Measurements from ENCODE around the gene SMIM23.

SMIM23 gene

GRCh38 chr5:171821286-171821685 is 35.7 kb downstream of the SMIM23 start:
- DNase-seq = no peak

DNA sequence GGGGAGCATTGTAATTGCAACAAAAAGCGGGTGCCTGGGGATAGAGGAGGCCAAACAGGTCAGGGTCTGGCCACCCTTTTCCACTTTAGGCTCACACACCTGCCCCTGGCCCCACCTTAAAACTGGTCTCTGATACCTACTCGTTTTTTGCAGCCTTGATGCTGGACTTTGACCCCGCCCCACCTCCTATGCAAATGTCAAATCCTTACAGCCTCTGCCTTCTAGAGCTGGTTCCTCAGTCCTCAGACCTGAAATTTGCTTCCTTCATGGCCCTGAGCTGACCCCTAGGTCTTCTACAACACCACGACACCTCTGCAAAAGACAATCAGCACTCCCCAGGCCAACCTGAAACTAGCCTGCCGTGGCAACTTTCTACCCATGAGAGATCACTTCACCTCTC is 37.7 kb downstream of the SMIM23 start:
- no peak for DNase-seq

DNA sequence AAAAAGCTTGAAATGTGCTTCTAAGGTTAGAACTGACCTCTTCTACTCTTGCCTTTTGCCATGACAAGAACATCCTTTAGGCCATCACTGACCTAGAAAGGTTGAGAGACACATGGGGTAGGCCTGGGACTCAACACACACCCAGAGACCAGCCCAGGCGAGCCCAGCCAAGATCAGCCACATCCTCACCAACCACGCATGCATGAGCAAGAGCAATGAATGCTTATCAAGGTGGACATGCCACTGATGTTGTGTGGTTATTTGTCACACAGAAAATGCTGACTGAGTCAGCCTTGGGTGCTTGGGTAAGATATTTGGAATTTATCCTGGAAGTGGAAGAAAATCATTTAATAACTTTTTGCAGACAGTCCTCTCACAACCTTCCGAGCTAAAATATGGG is 39.4 kb downstream of the SMIM23 start:
- no peak for DNase-seq

DNA sequence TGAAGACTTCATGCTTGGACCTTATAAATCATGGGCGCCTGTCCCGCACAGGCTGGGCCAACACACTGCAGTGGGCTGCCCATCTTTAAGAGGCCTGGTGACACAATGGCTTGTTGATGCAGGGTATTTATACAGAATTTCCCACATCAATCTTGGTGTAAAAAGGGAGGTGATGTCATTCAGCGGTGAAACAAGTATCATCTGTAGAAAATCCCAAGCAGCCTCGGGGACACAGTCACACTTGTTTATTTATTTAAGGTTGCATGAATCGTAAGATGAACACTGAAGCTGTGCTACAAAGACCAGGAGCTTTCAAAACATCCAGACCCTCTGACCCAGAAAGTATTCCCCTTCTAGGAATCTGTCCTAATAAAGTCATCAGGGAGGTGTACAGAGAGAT is 40.5 kb downstream of the SMIM23 start:
- no peak for DNase-seq

- no peak for DNase-seq
Measured at GRCh38 chr5:171827162-171827561, 41.5 kb downstream of the SMIM23 start.

- no peak for DNase-seq
Measured at GRCh38 chr5:171830686-171831085, 45.1 kb downstream of the SMIM23 start.

DNA sequence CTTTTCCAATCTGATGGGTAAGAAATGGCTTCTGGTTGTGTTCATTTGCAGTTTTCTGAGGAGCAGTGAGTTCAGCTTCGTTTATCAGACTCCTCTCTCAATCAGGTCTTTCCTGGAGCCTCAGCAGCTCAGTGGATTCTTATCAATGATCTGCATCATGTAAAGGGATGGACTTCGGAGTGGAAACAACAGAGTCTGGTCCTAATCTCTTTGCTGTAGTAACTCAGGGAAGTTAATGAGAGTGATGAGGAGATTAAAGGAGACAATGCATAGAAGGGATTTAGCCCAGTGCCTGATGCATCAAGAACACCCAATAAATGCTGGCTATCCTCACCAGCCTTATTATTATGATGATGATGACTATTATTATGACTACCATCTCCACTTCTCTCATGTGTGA is 47.2 kb downstream of the SMIM23 start:
- DNase-seq = no peak

DNA sequence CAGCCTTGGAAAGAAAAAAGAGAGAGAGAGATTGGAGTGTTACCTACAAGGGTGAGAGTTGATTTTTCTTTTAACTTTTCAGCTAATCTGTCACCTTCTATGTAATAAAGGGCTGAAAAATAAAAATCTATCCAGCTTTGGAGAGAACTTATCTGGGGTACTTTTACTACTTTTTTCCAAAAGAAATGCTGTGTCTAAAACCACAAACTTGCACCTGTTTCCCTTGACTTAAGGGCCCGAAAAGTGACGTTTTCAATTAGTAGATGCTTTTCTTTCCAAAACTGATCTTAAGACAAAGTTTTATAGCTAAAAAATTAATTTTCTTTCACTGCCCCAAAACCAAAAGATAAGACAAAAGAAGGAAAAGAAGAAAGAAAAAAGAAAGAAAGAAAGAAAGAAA is 48.8 kb downstream of the SMIM23 start:
- no peak for DNase-seq

DNA sequence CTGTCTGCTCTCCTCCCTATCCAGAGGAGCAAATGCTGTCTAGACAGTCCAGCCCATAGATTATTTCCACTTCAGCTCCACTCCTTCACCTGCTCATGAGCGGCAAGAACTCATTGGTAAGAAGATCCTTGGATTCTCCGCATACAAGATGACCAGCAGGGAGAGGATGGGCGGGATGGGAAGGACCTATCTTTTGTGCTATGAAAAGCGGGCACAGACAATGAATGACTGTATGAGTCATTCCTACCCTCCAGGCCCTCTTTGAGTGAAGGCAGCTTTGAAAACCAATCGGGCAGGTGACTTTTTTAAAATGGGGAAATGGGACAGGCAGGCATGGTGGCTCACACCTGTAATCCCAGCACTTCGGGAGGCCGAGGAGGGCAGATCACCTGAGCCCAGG is 49.4 kb downstream of the SMIM23 start:
- no peak for DNase-seq

GRCh38 chr5:171837522-171837921 is 51.9 kb downstream of the SMIM23 start:
- no peak for DNase-seq

GRCh38 chr5:171838066-171838465 is 52.4 kb downstream of the SMIM23 start:
- no peak for DNase-seq

DNA sequence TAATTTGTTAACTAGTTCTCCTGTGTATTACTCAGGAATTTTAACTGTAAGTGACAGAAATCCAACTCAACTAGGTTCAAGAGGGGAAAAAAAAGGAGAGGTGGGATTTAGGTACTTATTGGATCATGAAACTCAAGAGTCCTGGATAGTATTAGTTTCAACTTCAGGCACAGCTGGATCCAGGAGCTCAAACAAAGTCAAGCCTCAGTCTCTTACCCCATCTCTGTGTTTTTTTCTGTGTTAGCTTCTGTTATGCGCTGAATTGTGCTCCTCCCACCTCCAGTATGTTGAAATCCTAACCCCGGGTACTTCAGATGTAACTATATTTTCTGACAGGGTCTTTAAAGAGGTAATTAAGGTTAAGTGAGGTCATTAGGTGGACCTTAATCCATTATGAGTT is 53.5 kb downstream of the SMIM23 start:
- DNase-seq = no peak

DNA sequence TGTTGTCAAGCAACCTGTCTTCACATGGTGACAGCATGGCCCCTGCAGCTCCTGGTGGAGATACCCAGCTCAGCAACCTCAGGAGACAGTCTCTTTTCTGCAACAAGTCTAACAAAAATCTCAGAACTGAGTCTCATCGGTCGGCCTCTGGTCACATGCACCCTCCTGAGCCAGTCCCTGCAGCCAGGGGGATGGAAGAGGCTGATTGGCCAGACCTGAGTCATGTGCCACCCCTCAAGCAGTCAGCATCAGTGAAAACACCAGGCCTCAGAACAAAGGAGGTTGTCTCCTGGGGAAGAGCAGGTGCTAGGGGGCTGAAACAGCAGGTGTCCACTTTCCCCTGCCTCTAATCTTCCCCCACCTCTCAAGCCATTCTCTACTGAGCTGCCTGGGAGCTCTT is 54.4 kb downstream of the SMIM23 start:
- DNase-seq = no peak
